Measurements from ENCODE around the gene TBC1D2B.
"Not testable (repeated sequence)": the region's sequence is repeated elsewhere in the genome, so short reads cannot be mapped to it uniquely, and the experiment has no call there.

DNA sequence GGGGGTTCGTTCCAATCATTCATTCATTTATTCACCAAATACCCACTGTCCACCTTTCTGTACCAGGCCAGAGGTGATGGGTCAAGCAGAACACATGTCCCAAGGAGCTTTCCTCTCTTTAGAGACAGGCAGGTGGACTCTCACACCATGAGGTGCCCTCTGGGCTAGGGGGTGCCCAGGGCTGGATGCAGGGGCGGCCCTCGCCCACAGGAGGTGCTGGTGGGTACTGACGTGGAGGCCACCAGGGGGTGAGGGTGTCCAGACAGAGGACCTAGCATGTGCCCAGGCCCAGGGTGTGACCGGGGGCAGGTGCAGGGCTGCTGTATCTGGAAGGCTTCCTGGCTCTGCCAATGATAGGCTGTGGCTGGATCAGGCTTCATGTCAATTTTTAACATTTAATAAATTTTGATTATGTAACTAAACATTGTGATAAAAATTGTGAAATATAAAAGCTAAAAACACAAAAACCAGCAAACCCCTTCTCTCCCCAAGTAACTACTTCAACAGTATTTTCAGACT lies 124.5 kb downstream of the TBC1D2B start:
- TF ChIP-seq, protein P1, sequence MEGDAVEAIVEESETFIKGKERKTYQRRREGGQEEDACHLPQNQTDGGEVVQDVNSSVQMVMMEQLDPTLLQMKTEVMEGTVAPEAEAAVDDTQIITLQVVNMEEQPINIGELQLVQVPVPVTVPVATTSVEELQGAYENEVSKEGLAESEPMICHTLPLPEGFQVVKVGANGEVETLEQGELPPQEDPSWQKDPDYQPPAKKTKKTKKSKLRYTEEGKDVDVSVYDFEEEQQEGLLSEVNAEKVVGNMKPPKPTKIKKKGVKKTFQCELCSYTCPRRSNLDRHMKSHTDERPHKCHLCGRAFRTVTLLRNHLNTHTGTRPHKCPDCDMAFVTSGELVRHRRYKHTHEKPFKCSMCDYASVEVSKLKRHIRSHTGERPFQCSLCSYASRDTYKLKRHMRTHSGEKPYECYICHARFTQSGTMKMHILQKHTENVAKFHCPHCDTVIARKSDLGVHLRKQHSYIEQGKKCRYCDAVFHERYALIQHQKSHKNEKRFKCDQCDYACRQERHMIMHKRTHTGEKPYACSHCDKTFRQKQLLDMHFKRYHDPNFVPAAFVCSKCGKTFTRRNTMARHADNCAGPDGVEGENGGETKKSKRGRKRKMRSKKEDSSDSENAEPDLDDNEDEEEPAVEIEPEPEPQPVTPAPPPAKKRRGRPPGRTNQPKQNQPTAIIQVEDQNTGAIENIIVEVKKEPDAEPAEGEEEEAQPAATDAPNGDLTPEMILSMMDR (IDR thresholded peaks at IDR 0.05; ENCODE audit: poor library complexity) = not testable (repeated sequence)
- not testable (repeated sequence) for TF ChIP-seq EZH2 (IDR thresholded peaks at IDR 0.05; ENCODE audit: borderline replicate concordance)
